Activated effector memory CD4-positive, alpha-beta T cell treated with Interleukin-2 at 50 U/mL for 16 hours (primary cell): ENCODE measurements around the gene APCDD1L.
A peak's percentile ranks its signal among the peaks of the same experiment; 100 is the strongest.

ENCODE experiments used
- DNase-seq: peaks from one replicate; pipeline ENCODE4 v3.0.0-alpha.2; 2020

Gene APCDD1L

GRCh38 chr20:58463256-58463655 is 51.9 kb downstream of the APCDD1L start:
- no peak for DNase-seq

GRCh38 chr20:58461899-58462298 is 53.3 kb downstream of the APCDD1L start:
- no peak for DNase-seq

- no peak for DNase-seq
These were observed 54.1 kb downstream of the APCDD1L start for GRCh38 chr20:58461104-58461503.

- no peak for DNase-seq
These were observed 56.0 kb downstream of the APCDD1L start for GRCh38 chr20:58459058-58459750.

- no peak for DNase-seq
These were observed 56.7 kb downstream of the APCDD1L start for GRCh38 chr20:58458342-58459057.

DNA sequence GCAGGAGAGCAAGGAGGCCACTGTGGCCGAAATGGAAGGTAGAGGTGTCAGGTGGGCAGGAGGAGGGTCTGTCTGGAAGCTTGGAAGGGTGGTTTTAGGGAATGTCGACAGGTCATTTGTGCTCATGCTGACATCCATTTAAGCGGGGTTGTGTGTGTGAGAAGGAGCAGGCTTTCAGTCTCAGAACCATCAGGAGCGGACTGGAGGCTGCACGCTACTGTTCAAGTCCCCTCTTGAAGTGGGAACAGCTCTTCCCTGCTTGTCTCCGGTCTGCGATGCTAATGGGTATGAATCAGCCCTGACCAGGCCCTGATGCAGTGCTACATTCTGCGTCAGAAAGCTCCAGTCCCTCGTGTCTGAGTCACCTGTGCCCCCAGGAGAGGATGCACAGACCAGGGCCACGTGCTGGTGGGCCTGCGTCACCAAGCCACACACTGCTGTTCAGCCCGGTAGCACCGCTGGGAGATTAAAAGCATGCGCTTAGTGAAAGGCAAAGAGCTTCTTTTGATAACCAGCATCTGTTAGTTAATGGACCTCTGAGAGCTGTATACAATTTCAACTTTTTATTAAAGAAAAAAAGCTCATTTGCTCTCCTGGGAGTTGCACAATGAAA is 58.0 kb downstream of the APCDD1L start:
- no peak for DNase-seq

GRCh38 chr20:58454460-58454859 is 60.7 kb downstream of the APCDD1L start:
- no peak for DNase-seq

GRCh38 chr20:58453391-58453790 is 61.8 kb downstream of the APCDD1L start:
- no peak for DNase-seq

- DNase-seq, result no peak
These were observed 62.4 kb downstream of the APCDD1L start for GRCh38 chr20:58452667-58453255.

DNA sequence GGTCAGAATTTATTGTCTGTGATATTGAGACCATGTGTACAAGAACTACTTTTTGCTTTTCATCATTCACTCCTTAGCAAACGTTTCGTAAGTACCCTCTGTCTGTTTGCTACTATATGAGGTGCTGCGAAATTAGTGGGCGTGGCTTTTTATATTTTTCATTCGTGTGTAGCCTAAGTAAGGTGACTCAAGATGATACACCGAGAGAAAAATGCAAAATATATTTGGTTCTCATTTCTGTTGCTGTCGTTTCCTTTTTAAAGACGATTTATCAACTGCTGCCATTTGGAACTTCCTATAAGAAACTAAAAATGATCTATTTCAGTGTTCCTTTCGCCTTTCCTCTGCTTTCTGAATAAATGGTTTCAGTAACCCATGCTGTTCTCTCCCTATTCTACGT is 64.9 kb downstream of the APCDD1L start:
- no peak for DNase-seq

- no peak for DNase-seq
These were observed 65.4 kb downstream of the APCDD1L start for GRCh38 chr20:58449681-58450221.

- no peak for DNase-seq
These were observed 66.2 kb downstream of the APCDD1L start for GRCh38 chr20:58448958-58449357.

DNA sequence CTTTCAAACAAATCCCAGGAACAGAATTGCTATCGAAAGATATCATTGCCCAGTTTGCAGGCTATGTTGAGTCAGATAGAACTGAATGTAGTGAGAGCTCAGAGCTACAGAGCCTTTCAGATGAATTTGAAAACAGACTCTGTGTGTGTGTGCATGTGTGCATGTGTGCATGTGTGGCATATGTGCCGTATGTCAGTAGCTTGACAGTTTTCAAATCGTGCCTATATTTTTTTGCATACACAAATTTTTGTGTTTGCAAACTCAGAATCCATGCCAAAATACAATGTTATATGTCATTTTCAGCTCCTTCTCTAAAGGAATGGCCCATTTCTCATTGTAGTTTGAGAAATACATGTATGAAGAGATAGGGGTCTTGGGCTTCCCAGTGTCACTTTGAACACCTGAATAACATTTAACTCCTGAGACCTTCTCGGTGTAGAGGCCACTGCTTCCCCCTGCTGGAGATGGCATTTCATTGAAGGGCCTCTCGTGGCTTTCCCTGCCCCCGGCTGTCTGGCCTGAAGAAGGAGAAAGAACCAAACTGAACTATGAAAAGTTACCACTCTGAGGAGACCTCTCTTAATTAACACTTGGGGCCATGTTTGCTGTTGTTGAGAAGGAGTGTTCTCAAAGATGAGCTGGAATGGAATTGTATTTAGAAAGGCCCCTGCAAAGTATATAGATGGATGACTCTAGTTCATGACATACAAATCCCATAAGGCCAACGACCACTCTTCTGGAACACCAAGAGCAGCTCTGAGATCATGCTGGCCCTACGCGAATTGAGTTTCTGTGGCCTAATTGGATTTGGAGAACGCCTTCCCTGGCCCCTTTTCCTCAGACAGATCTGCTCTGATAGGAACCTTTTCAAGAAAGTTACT is 67.4 kb downstream of the APCDD1L start:
- DNase-seq, result peak; percentile 28

DNA sequence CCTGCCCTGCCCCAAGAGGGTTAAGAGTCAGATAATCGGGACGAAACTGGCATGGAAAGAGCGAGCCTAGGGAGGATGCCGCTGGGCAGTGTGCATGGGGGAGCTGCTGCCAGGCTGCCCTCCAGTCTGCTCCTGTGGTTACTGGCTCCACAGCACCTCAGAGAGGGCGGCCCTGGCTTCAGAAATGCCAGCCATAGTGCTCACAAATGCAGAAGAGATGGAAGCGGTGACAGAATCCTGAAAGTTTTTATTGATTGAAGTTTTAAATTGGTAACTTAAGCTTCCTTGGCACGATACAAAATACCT is 68.3 kb downstream of the APCDD1L start:
- no peak for DNase-seq

DNA sequence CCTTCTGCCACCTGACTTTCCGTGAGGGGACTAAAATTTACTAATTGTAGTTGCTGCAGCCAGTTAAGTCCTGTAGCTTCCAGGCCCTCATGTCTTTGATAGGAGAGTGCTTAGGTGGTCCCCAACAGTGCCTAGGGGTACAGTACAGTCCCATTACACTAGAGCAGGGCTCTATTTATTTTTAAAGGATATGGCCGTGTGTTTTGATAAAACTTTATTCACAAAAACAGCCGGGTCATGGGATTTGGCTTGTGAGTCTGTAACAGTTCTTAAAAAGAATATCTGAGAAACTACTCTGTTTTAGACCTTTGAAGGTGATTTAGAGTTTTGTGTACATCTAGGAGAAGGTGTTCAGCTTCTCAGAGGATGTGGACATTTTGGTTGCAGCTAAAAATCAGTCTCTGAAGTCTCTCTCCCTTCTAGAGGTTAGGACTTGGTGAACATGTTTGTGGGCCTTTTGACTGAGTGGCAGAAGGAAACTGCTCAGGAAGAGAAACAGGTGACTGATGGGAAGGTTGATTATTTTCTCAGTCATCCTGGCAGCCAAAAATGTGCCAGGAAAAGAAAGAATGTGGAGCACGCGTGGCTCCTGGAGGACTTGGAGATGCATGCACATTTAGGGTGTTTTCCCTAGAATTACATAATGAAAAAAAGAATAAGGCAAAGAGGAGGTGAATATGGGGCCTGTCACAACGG is 68.8 kb downstream of the APCDD1L start:
- no peak for DNase-seq

DNA sequence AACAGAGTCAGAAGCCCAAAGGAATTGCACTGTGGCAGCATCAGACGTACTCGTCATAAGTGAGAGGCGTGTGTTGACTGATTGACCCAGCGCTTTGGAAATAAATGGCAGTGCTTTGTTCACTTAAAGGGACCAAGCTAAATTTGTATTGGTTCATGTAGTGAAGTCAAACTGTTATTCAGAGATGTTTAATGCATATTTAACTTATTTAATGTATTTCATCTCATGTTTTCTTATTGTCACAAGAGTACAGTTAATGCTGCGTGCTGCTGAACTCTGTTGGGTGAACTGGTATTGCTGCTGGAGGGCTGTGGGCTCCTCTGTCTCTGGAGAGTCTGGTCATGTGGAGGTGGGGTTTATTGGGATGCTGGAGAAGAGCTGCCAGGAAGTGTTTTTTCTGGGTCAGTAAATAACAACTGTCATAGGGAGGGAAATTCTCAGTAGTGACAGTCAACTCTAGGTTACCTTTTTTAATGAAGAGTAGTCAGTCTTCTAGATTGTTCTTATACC is 70.4 kb downstream of the APCDD1L start:
- no peak for DNase-seq

DNA sequence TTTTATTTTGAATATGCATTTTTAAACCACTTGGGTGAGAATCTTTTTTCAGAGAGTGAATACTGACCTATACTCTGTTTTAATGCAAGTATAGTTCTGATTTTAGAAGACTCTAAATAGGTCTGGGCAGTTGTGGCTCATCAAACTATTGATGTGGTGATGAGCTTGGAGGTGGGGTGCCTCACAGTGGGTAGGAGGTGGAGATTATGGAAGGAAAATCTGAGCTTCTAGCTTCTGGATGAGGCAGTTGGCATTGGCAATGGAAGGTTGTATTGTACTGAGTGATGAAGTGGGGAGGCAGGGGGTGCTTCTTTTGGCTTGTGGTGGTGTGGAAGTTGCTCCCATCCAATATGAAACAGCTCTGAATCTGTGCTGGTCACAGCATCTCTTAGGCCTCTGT is 73.5 kb downstream of the APCDD1L start:
- DNase-seq, result no peak

DNA sequence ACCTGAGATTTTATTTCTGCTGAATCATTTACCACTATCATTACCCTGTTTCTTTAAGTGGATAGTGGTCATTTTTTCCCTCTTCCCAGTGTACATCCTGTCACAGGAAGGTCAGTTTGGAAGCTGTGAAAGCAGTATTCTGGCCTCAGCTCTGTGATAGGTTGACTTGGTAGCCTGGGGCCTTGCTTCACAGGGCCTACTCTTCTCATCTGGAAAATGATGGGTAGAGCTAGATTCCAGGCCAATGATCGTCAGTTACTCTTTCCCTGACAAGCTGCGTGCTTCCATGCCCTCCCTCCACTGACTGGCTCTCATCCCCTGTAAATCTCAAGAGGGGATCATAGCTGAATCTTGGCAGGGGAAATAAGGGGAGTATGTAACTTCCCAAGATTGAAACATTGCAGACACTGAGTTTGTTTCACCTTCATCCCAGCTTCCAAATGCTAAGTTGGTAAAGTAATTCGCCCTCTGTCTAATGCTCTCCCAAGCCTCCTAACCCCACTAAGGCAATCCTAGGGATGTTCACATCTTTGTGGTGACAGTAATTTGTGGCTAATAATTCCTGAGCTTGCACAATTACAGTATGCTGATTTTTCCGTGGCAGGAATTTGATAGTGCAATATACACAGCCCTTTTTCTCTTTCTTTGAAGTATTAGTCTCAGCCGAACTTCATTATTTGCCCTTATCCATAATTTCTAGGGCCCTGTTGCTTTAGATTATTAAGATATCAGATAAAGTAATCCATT is 75.0 kb downstream of the APCDD1L start:
- no peak for DNase-seq

DNA sequence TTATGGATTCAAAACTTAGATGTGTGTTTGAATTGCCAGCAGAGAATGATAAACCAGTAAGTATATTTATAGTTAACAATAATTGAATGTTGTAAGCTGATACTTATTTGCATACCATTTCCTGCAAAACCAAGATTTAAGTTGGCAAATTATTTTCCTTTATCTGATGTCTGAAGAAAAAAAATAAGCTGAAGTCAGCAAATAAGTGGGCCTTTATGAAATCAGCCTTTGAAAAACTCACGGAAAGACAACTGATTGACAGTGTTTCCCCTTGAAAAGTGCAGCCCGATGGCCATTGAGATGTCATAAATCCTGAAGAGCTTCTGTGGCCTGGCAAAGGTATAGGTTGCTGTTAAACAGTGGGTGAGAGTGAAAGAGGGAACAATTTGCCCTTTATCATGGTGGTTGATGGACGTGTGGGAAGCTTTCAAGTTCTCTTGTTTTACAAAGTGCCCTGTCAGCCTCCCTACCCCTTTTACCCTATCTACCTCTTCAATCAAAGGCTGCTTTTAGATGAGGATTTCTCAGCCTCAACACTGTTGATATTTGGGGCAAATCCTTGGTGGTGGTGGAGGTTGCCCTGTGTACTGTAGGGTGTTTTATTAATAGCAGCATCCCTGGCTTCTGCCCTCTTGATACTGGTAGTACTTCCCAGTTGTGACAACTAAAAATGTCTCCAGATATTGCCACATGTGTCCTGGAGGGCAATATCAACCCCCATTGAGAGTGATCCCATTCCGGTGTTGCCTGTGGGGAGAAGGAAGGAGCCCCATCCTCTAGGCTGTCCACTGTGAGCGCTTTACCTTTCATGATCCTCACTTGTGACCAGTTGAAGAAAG is 76.0 kb downstream of the APCDD1L start:
- no peak for DNase-seq
